GM21576 (cell line): ENCODE results near the gene SCAF1.
A peak's percentile ranks its signal among the peaks of the same experiment; 100 is the strongest.
"Not testable (repeated sequence)": the region's sequence is repeated elsewhere in the genome, so short reads cannot be mapped to it uniquely, and the experiment has no call there.

Experiments
- ATAC-seq: cut with Tn5 transposase; IDR thresholded peaks from one replicate; pipeline ENCODE4 v1.9.1; 2021; ENCODE audit warnings: mild to moderate bottlenecking, moderate library complexity; ENCODE audit not compliant: unreplicated experiment

SCAF1 gene

GRCh38 chr19:49615861-49616260 is 26.1 kb upstream of the SCAF1 start:
- ATAC-seq, result no peak

- no peak for ATAC-seq
Measured at GRCh38 chr19:49616532-49616931, 25.5 kb upstream of the SCAF1 start.

GRCh38 chr19:49616945-49617344 is 25.1 kb upstream of the SCAF1 start:
- no peak for ATAC-seq

- not testable (repeated sequence) for ATAC-seq
Measured at GRCh38 chr19:49617860-49618259, 24.1 kb upstream of the SCAF1 start.

GRCh38 chr19:49624967-49625910 is 16.8 kb upstream of the SCAF1 start:
- no peak for ATAC-seq

- no peak for ATAC-seq
Measured at GRCh38 chr19:49626226-49626625, 15.8 kb upstream of the SCAF1 start.

GRCh38 chr19:49629659-49630058 is 12.3 kb upstream of the SCAF1 start:
- no peak for ATAC-seq

- ATAC-seq, result no peak
Measured at GRCh38 chr19:49631014-49631588, 10.9 kb upstream of the SCAF1 start.

GRCh38 chr19:49631610-49632192 is 10.3 kb upstream of the SCAF1 start:
- no peak for ATAC-seq

- ATAC-seq, result no peak
Measured at GRCh38 chr19:49632576-49632975, 9.4 kb upstream of the SCAF1 start.

GRCh38 chr19:49633273-49633672 is 8.7 kb upstream of the SCAF1 start:
- not testable (repeated sequence) for ATAC-seq

- ATAC-seq, result no peak
Measured at GRCh38 chr19:49635530-49636232, 6.3 kb upstream of the SCAF1 start.

- ATAC-seq, result no peak
Measured at GRCh38 chr19:49636233-49636932, 5.6 kb upstream of the SCAF1 start.

- no peak for ATAC-seq
Measured at GRCh38 chr19:49637821-49638738, 3.9 kb upstream of the SCAF1 start.

GRCh38 chr19:49639401-49640112 is 2.5 kb upstream of the SCAF1 start:
- ATAC-seq, result no peak

GRCh38 chr19:49640113-49640898 is 1.7 kb upstream of the SCAF1 start, which contains the start of gene RRAS:
RRAS (minus strand) TSS chr19:49640143; CDS start chr19:49640098, 45 bp downstream.
- ATAC-seq, result peak; percentile 59

GRCh38 chr19:49642492-49643035 is 555 bp downstream of the SCAF1 start:
- ATAC-seq, result no peak

GRCh38 chr19:49643466-49643865 is 1.5 kb downstream of the SCAF1 start:
- no peak for ATAC-seq
